Measurements from ENCODE around the gene LY6G6C. TPM values are rescaled to one million over a fixed set of nuclear protein-coding genes. Genes with fewer than 3 reads are reported as not detected.

The LY6G6C gene
- total and polyA plus RNA-seq, 7 experiments from 2014 or later = 1.2 TPM; not detected in 6

DNA sequence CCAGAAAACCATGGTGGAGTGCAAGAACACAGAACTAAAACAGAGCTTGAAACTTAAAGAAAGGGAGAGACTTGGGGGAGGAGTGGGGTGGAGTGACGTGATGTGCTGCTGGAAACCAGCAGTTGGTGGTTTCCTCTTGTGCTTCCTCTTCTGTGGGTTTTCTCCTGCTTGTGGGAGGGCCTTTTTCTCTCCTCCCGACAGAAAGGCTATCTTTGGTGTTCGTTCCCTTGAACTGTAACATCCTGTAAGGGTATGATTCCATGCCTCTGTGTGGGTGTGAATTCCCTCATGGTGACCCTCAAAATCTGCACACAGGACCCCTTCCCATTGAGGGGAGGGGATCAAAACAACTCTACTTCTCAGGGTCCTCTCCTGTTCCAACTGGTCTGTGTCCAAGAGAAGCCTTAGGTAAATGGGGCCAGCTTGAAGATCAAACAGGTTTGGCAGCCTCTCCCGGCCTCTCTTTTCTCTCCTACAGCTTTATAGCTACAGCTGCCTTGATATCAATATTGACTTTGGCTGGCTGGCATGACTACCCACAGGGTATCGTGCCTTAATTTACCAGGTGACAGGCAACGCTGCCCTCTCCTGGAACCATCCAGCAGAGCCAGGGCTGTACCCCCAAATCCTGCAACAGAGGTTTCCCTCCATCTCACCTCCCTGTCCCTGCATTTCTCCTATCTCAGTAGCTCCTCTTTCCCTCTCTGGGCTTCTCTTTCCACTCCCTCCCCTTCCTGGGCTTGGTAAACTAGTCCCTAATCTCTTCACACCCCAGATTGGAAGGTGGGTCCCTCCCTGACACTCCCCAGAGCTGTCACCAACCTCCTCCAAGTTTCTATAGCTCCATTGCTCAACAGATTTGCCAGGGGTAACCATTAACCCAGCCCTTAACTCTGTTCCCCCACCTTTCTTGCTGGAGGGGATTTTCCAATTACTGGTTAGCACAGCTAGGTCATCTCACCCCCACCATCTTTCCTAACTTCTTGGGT, 16.7 kb upstream of the LY6G6C start:
- intact Hi-C loops (cut with micrococcal nuclease) = loop anchor here (1.0 to 10.0 kb wide), 22 partner anchors 8 to 1467 kb away; partner anchors contain the start of genes HSPA1B (in 2 of the 2), VARS1 (in 2 of the 2), AGPAT1 (in 1 of the 2) and ATP6V1G2 (in 1 of the 2)
- H3K27me3 Mint-ChIP-seq = no peaks in the 10 kb centered on the region
- Histone ChIP-seq H3K9me3 (ENCODE audit: control insufficient read depth in 2 of 3, low read length in 3 of 3) (no peaks in the 10 kb centered on the region), H3K36me3 (ENCODE audit: control insufficient read depth in 2 of 3, insufficient read depth in 3 of 3, low read length in 3 of 3) (peaks cover 0 to 9% (median 0%) of the 10 kb centered on the region in 3 experiments), H3K27ac (ENCODE audit: low read depth, low read length) (peak overlapping the region; percentile 83), H3K4me3 (ENCODE audit: low read length) (peak overlapping the region; percentile 38), H3K27me3 (ENCODE audit: control insufficient read depth in 2 of 2, insufficient read depth in 2 of 2, low read length in 2 of 2) (no peaks in the 10 kb centered on the region), H3K4me1 (ENCODE audit: control insufficient read depth in 2 of 2, insufficient read depth in 2 of 2, low read length in 2 of 2) (peaks cover 41 to 45% of the 10 kb centered on the region in 2 donors)
- ATAC-seq = peak; percentile 62
- peaks cover 41 to 84% (median 68%) of the 10 kb centered on the region in 7 donors for H3K4me1 Mint-ChIP-seq
- peaks cover 0 to 41% (median 2%) of the 10 kb centered on the region in 5 donors for H3K36me3 Mint-ChIP-seq
- CTCF ChIA-PET = interaction anchor here (0.6 to 4.3 kb wide), 13 partner anchors 9 to 342 kb away, joined by 3 to 30 read pairs (median 4); partner anchors contain the start of genes DDAH2, HSPA1A, HSPA1L and LSM2
- peak overlapping the region; percentile 74 to 94 (median 90) for H3K27ac Mint-ChIP-seq
- DNase-seq = peak in 8 of 9 donors; percentile 56 to 83 (median 78)
- H3K9me3 Mint-ChIP-seq = peaks cover 0 to 5% (median 0%) of the 10 kb centered on the region in 11 donors
- POLR2A ChIA-PET = interaction anchor here (0.6 to 4.6 kb wide), 25 partner anchors 9 to 234 kb away, joined by 3 to 28 read pairs (median 4); partner anchors contain the start of genes ABHD16A, BAG6, DDAH2 and HSPA1A
- peak overlapping the region; percentile 86 to 100 (median 96) for H3K4me3 Mint-ChIP-seq

DNA sequence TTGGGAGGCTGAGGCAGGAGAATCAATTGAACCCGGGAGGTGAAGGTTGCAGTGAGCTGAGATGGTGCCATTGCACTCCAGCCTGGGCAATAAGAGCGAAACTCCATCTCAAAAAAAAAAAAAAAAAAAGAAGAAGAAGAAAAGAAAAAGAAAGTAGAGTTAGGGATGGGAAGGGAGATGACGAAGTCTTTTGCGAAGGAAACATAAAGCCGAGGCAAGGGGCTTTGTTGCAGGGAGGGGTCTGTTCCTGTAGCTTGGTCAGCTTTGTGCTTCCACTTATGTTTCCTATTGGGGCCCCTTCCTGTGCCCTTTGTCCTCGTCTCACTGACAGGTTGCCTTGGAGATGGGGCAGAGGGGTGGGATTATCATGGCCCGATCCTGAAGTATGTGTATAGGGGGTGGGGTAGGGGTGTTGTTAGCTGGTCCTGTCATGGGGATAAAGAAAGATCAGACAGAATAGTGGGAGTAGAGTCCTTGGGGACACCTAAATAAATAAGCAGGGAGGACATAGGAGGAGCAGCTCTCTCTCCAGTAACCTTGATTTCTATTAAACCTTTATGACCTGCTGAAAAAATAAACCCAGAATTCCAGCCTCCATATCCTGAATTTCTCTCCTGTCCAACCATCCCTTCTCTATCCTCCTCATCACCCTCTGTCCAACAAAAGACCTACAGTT, 15.9 kb upstream of the LY6G6C start:
- intact Hi-C loops (cut with micrococcal nuclease) = loop anchor here (5.0 to 10.0 kb wide), 8 partner anchors 55 to 1467 kb away; partner anchors contain the start of genes AGPAT1 (in 1 of the 2), DXO (in 1 of the 2), HSD17B8 (in 1 of the 2) and LY6G5C (in 1 of the 2)
- ChIA-PET POLR2A (interaction anchor here (0.7 to 4.6 kb wide), 19 partner anchors 8 to 227 kb away, joined by 3 to 28 read pairs (median 4); partner anchors contain the start of genes BAG6, DDAH2, HSPA1A and HSPA1B), CTCF (interaction anchor here (0.6 to 4.3 kb wide), 9 partner anchors 8 to 84 kb away, joined by 3 to 30 read pairs (median 5); partner anchors contain the start of genes DDAH2, HSPA1A, HSPA1L and LSM2)
- peak overlapping the region; percentile 88 to 94 (median 90) for H3K27ac Mint-ChIP-seq
- Histone ChIP-seq H3K27ac (ENCODE audit: low read depth, low read length) (peak overlapping the region; percentile 83), H3K36me3 (ENCODE audit: control insufficient read depth in 2 of 3, insufficient read depth in 3 of 3, low read length in 3 of 3) (peaks cover 0 to 15% (median 2%) of the 10 kb centered on the region in 3 experiments), H3K4me1 (ENCODE audit: control insufficient read depth in 2 of 2, insufficient read depth in 2 of 2, low read length in 2 of 2) (peaks cover 41 to 45% of the 10 kb centered on the region in 2 donors), H3K9me3 (ENCODE audit: control insufficient read depth in 2 of 3, low read length in 3 of 3) (no peaks in the 10 kb centered on the region), H3K27me3 (ENCODE audit: control insufficient read depth in 2 of 2, insufficient read depth in 2 of 2, low read length in 2 of 2) (no peaks in the 10 kb centered on the region), H3K4me3 (ENCODE audit: low read length) (peak overlapping the region; percentile 38)
- ATAC-seq (no peak), DNase-seq (peak in 1 of 9 donors; percentile 26)
- H3K4me3 Mint-ChIP-seq = peak overlapping the region; percentile 86 to 100 (median 96)
- H3K36me3 Mint-ChIP-seq = peaks cover 0 to 42% (median 5%) of the 10 kb centered on the region in 5 donors
- H3K27me3 Mint-ChIP-seq = no peaks in the 10 kb centered on the region
- peaks cover 41 to 87% (median 71%) of the 10 kb centered on the region in 7 donors for H3K4me1 Mint-ChIP-seq
- peaks cover 0 to 6% (median 0%) of the 10 kb centered on the region in 11 donors for H3K9me3 Mint-ChIP-seq

DNA sequence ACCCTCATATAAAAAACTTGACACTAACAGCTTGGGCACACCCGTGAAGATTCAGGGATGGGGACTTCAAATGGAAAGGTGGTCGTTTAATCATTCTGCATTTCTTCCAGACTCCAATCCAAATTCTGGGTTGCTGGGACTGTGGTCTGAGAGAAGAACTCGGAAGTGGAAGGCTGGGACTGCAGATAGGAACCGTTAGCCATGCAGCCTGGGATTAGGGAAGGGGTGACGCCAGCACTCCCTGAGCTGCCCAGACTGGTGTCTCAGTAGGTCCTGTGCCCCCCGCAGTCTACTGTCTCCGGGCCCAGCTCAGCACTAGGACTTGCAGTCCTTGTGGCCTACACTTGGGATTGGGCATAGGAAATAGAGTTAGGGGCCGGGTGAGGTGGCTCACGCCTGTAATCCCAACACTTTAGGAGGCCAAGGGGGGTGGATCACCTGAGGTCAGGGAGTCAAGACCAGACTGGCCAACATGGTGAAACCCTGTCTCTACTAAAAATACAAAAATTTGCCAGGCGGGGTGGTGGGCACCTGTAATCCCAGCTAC, 15.3 kb upstream of the LY6G6C start:
- Mint-ChIP-seq H3K27ac (peak overlapping the region; percentile 14 to 94 (median 90)), H3K27me3 (no peaks in the 10 kb centered on the region), H3K4me3 (peak overlapping the region; percentile 86 to 100 (median 96)), H3K36me3 (peaks cover 0 to 45% (median 8%) of the 10 kb centered on the region in 5 donors), H3K9me3 (peaks cover 0 to 6% (median 0%) of the 10 kb centered on the region in 11 donors), H3K4me1 (peaks cover 41 to 87% (median 70%) of the 10 kb centered on the region in 7 donors)
- Histone ChIP-seq H3K27me3 (ENCODE audit: control insufficient read depth in 2 of 2, insufficient read depth in 2 of 2, low read length in 2 of 2) (no peaks in the 10 kb centered on the region), H3K36me3 (ENCODE audit: control insufficient read depth in 2 of 3, insufficient read depth in 3 of 3, low read length in 3 of 3) (peaks cover 4 to 21% (median 7%) of the 10 kb centered on the region in 3 experiments), H3K4me1 (ENCODE audit: control insufficient read depth in 2 of 2, insufficient read depth in 2 of 2, low read length in 2 of 2) (peaks cover 41 to 45% of the 10 kb centered on the region in 2 donors), H3K27ac (ENCODE audit: low read depth, low read length) (peak overlapping the region; percentile 83), H3K9me3 (ENCODE audit: control insufficient read depth in 2 of 3, low read length in 3 of 3) (no peaks in the 10 kb centered on the region), H3K4me3 (ENCODE audit: low read length) (peak overlapping the region; percentile 94)
- POLR2A ChIA-PET = interaction anchor here (0.6 to 4.6 kb wide), 11 partner anchors 8 to 126 kb away, joined by 3 to 28 read pairs (median 4); partner anchors contain the start of genes DDAH2, HSPA1B, LSM2 and NEU1
- DNase-seq (no peak), ATAC-seq (no peak)
- CTCF ChIA-PET = interaction anchor here (1.4 to 4.3 kb wide), 3 partner anchors 8 to 90 kb away, joined by 7 to 30 read pairs (median 7); partner anchors contain the start of gene DDAH2
- intact Hi-C loops (cut with micrococcal nuclease) = loop anchor here (5.0 to 10.0 kb wide), 8 partner anchors 55 to 1468 kb away; partner anchors contain the start of genes AGPAT1 (in 1 of the 2), DXO (in 1 of the 2), HSD17B8 (in 1 of the 2) and LY6G5C (in 1 of the 2)

DNA sequence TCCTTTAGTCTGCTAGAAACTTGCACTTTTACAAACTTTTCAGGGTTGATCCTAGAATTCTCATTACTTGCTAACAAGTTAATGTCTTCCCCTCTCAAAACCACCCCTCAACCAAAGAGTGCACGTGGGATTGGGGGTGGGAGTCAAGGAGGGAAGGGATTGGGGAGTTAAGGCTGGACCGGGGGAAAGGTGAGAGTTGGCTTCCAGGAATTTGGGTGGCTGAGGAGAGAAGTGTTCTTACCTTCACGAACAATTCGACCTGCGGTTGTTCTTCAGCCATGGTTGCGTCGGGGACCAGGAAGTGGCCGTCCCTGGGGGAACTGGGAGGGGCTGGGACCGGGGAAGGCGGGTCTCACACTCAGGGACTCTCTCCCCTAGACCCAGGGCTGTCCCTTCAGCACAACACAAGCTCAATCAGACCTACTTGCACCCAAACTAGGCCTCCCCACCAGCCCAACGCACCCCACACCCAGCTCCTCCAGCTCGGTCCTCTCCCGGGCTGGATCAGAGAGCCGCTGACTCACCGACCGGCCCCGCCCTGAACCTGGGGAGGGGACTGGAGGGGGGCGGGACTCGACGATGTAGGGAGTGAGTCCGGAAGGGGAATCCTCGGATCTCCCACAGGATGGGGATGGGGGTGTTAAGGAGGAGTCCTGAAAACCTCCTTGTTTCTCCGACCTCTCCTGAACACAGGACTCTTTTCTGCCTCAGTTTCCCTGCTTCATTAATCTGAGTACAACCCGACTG, 14.6 kb upstream of the LY6G6C start, which contains the start of gene CLIC1:
CLIC1 (minus strand) TSS at position 510 of the 747 bp plus-strand sequence; CDS start at position 280, 230 bp downstream.
- intact Hi-C loops (cut with micrococcal nuclease) = loop anchor here (5.0 to 10.0 kb wide), 8 partner anchors 54 to 1469 kb away; partner anchors contain the start of genes AGPAT1 (in 1 of the 2), DXO (in 1 of the 2), HSD17B8 (in 1 of the 2) and LY6G5C (in 1 of the 2)
- Histone ChIP-seq H3K27ac (ENCODE audit: low read depth, low read length) (peak within 1 kb of the TSS; percentile 83), H3K36me3 (ENCODE audit: control insufficient read depth in 2 of 3, insufficient read depth in 3 of 3, low read length in 3 of 3) (peaks cover 5 to 25% (median 13%) of the 10 kb centered on the region in 3 experiments), H3K27me3 (ENCODE audit: control insufficient read depth in 2 of 2, insufficient read depth in 2 of 2, low read length in 2 of 2) (no peaks in the 10 kb centered on the region), H3K4me1 (ENCODE audit: control insufficient read depth in 2 of 2, insufficient read depth in 2 of 2, low read length in 2 of 2) (peaks cover 41 to 45% of the 10 kb centered on the region in 2 donors), H3K4me3 (ENCODE audit: low read length) (peak within 1 kb of the TSS; percentile 94), H3K9me3 (ENCODE audit: control insufficient read depth in 2 of 3, low read length in 3 of 3) (no peaks in the 10 kb centered on the region)
- H3K27me3 Mint-ChIP-seq = no peaks in the 10 kb centered on the region
- H3K27ac Mint-ChIP-seq = peak within 1 kb of the TSS; percentile 88 to 94 (median 90)
- H3K4me3 Mint-ChIP-seq = peak within 1 kb of the TSS; percentile 86 to 100 (median 96)
- H3K9me3 Mint-ChIP-seq = peaks cover 0 to 5% (median 0%) of the 10 kb centered on the region in 11 donors
- ChIA-PET CTCF (interaction anchor here (1.3 to 1.5 kb wide), 3 partner anchors 9 to 90 kb away, joined by 3 to 7 read pairs (median 7); no protein-coding TSS in a partner anchor), POLR2A (interaction anchor here (0.6 to 4.6 kb wide), 13 partner anchors 11 to 127 kb away, joined by 3 to 28 read pairs (median 4); partner anchors contain the start of genes LSM2 and NEU1)
- peak in 7 of 9 donors; percentile 17 to 85 (median 38) for DNase-seq
- H3K4me1 Mint-ChIP-seq = peaks cover 41 to 81% (median 70%) of the 10 kb centered on the region in 7 donors
- peaks cover 0 to 42% (median 8%) of the 10 kb centered on the region in 5 donors for H3K36me3 Mint-ChIP-seq
- ATAC-seq = peak; percentile 28

Measured in naive thymus-derived CD4-positive, alpha-beta T cell (primary cell).